SK-N-DZ (cell line): ENCODE data around the gene C5orf58.
A peak's percentile ranks its signal among the peaks of the same experiment; 100 is the strongest.
"Not testable (repeated sequence)": the region's sequence is repeated elsewhere in the genome, so short reads cannot be mapped to it uniquely, and the experiment has no call there.

ENCODE experiments used
- DNase-seq: peaks from one replicate; pipeline ENCODE4 v3.0.0-alpha.2; 2015; ENCODE audit warnings: low spot score

C5orf58 gene

DNA sequence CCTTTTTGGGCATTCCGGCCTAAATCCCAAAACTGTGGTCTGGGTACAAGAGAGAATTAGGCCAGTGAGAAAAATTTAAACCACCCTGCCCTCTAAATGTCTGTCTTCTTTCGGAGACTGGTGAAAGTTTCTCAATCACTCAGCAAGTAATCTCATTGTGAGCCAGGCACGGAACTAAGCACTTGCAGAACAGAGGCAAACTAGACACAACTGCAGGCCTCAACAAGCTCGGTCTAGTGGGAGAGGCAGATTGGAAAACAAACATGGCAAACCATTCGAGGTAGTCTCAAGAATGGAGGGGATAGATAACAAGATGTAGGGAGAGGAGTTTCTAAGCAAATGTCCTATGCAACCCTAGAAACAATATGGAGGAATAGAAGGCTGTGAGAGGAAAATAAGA is 8.9 kb upstream of the C5orf58 start:
- DNase-seq: no peak

DNA sequence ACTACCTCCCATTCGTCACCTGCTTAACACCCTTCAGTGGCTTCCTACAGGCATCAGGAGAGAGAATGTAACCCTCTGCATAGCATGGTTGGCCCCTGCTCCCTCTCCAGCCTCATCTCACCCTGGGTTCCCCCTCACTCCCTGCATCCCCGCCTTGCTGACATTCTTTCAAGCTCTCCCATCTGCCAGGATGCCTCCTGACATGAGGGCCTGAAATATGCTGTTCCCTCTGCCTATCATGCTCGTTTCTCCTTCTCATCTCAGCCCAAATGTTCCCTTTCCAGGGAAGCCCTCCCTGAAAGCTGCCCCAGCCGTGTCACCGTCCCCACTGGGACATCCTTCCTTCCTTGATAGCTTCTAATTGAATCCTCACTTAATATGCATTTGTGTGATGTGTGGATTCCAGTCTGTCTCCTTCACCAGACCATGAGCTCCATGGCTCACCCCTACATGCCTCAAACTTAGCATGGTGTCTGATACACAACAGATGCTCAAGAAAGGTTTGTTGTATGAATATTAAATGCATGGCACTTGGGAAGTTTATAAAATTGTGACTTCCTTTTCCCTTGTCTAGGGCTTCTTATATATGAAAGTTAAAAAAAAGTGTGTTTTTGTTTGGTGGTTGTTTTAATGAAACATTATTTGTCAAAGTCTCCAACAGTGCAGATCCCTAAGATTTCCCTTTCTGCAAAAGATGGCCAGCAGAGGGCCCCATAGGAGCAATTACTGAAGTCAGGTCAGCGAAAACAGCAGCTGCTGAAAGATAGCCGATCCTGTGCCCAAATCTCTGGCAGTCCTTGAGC is 7.3 kb upstream of the C5orf58 start:
- DNase-seq: peak; percentile 68

DNA sequence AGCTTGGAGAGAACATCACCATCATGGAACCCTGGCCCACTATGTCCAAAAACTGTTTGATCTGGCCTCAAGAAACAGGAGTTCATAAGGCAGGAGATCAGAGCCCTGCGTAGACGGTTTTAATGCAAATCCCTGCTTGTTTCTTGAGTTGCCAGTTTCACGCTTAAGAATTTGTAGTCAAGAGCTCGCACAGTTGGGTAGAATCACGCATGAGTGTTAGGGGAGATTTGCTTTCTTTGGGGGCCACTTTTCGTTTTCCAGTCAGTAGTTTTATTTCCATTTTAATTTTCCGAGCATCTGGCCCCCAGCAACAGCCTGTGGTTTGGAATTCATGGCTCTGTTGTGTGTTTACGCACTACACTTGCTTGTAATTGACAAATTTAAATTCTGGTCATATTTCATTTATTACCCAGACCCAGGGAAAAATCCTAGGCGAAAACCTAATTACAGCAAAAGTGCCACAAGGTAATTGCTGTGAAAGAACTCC is 6.6 kb upstream of the C5orf58 start:
- peak; percentile 3 for DNase-seq

DNA sequence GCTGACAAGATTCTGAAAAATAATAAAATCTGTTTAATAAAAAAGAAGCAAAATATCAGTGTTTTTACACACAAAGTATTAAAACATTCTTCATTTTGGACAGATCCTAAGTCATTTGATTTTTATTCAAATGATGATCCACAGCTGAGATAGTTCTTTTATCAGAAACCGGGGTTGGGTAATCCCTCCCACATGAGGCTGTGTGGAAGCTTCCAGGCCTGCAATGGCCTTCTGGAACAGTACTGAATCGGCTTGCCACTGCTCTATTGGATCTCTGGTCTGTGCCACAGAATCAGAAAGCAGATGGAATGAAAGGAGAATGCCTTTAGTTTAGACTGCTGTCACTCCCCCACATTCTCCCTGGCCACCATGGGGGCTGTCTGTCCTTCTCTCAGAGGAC is 6.1 kb upstream of the C5orf58 start:
- DNase-seq: peak; percentile 4

DNA sequence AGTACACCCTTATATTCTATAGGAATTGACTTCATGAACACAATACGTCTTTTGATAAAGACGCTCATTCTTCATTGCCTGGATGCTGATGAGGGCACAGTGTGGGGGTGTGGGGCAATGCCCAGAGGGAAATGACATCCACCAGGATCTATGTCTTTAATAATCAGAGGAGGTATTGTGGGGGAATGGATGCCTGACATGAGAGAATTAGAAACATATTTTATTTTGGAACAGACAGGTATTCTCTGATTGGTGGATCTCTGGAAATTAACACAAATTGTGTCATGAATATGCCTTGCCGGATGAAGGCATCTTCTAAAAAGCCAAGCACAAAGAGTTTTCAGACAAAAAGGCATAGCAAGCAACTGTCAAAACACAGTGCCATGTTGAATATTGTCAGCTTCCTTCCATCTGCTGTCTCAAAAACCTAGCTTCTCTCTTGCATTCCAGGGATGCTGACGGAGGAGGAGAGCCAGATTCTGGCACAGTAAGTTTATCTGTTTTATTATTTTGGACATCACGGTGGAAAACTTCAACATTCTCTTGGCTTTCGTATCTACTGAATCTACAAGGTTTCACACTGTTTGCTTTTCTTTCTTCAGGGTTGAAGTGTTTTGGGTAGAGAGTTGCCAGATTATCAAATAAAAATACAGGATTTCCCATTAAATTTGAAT is 3.9 kb upstream of the C5orf58 start:
- no peak for DNase-seq

DNA sequence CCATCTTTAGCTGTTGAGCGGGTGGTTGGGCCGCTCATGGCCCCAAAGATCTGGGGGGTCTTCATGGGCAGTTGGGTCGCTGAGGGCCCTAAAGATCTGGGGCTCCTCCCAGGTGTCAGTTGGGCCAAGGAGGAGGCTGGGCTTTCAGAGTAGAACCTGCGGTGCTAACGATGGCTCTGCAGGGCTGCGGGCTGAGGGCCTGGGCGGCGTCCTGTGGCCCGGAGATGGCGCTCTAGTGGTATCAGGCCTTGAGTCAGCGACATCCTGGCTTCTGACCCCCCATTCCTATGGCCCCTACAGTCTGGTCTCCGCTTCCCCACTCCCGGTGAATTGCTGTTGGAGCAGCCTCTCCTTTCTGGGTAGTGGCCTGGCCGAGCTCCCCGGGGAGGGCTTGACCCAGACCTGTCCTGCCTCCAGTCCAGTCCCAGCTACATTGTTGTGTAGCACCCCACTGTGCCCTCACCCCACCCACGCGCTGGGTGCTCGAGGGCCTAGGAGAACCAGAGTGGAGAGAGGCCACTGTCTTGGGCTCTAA is 640 bp downstream of the C5orf58 start:
- DNase-seq: no peak

DNA sequence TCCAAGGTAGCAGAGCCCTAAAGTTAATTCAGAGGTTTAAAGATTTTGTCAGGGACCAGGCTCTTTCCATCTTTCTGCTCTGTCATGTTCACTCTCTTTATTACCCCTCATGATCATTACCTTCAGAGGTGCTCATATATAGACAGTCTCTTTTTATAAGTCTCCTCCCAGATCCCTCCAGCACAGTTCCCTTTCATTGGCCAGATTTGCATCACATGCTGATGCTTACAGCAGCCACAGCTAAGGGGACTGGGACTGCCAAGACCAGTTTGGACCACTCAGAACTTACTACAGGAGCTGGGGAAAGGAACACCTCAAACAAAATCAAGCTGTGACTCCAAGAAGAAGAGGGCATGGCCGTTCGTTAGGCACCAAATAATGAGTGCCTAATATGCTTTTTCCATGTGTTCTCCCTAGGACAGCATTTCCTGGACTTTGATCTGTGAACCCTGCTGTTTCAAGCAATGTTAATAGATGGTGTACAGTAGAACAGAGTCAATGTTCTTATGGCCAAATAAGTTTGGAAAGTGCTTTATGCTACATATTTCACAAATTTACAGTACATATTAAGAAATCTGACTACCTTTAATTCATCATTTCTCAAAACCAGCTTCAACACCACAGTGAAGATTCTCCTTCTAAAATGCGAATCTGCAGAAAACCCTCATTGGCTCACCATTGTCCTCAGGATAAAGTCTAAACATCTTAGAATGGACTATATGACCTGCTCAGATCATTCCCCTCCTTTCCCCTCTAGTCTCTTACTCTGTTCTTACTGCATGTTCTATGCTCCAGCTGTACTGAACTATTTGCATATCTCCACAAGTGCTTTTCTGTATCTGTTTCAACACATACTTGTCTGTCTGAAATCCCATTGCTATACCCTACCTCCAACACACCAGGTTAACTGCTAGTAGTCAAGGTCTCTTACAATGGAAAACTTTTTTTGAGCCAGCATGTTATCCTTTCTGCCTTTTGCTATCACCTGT is 3.4 kb downstream of the C5orf58 start:
- no peak for DNase-seq

DNA sequence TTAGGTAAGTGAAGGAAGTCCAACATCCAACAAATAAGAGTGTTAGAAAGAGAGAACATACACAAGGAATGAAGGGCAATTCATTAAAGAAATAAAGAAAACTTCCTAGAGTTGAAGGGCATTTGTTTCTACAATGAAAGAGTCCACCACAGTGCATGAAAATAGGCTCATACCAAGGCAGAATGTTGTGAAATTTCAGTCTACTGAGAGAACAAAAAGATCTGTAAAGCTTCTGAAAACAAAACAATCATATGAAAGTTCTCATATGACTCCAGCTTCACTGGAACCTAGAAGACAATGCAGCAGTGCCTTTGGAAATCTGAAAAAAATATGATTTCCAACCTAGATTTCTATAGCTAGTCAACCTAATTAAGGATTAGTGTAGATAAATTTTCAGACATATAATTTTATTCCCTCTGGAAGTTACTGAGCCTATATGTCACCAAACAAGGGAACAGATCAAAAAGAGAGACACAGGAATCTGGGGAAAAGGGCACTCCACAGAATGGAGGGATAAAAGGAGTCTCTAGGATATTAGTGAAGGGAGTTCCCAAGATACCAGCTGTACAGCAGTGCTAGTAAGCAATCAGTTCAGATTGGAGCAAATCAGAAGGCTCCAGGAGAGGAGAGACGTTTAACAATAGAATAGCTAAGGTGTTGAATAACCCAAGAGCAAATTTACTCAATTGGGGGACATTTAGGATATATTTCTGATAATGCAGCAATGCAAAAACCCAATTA is 5.8 kb downstream of the C5orf58 start:
- DNase-seq: no peak

DNA sequence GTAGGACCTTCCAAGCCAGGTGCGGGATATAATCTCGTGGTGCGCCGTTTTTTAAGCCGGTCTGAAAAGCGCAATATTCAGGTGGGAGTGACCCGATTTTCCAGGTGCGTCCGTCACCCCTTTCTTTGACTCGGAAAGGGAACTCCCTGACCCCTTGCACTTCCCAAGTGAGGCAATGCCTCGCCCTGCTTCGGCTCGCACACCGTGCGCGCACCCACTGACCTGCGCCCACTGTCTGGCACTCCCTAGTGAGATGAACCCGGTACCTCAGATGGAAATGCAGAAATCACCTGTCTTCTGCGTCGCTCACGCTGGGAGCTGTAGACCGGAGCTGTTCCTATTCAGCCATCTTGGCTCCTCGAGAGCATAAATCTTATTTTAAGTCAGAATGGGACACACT is 12.7 kb downstream of the C5orf58 start:
- not testable (repeated sequence) for DNase-seq

DNA sequence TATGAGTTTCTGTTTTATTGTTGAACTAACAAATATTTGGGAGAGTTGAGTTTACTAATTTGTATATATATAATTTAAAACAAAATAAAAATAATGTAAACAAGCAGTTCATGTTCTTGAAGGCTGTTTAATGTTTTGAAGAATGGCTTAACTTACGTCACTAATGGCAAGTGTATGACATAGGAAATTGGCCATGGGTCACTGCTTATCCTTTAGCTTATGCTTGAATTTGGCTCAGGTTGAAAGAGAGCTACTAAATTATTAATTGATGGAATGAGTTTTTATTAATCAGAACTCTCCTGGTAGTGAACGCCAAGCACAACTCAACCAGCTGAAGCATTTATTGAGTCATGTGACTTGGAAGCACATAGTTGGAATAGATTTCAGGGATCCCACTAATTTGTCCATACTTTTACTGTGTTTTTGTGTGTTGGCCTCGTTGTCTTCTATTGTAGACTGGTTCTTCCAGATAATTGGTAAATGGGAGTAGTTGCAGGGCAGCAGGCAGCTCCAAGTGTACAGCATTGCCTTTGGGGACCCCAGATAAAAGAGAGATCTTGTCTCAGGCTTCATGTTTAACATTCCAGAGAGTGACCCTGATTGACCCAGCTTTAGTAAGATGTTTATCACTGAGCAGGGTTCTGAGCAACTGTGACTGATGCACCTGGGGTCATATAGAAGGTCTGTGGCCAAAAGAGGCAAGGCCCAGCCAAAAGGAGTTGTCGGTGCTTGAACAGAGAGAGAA is 13.5 kb downstream of the C5orf58 start:
- no peak for DNase-seq

DNA sequence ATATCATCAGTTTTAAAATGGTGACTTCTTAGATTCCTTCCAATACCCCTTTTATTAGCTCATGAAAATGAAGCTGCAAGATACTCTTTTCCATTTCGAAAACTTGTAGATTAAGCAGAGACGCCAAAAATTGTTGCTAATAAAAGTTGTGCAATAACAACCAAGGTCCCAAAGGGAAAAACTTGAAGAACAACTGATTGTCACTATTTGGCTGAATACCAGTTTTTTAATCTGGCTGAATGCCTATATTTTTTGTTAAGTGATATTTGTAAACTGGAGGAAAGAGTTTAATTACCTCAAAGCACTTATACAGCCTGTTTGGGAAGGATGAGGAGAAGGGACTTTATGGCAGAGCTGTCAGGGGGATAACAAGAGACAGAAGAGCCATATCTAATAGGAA is 14.6 kb downstream of the C5orf58 start:
- no peak for DNase-seq

DNA sequence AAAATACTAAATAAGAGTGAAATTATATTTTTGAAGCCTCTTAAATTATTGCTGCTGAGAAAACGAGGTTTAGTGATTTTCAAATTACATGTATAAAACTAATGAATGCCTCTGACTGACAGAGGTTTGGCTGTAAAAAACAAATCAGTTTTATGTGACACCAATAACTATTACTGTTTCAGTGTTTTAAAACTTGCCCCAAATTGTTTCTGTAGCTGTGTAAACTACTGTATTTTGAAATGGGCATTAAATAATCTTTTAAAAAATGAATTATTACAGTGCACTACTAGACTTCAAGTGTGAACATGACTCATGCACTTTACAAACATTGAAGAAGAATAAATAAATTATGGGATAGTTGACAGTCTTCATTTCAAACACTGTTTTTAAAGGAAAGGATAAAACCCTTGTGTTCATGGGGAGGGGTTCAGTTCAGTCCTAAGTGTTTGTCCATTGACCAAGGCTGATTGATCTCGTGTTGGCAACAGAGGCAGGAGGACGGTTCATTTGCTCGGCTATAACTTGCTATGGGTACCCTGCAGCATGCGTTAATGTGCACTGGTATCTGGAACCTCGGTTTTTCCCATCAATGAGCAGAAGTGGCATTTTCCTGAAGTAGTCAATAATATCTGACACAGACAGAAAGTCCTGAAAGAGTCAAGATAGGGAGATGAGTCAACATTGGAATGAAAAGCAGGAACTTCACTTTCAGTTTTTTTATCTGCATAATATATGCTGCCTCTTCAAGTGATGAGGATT is 15.6 kb downstream of the C5orf58 start:
- DNase-seq: no peak

DNA sequence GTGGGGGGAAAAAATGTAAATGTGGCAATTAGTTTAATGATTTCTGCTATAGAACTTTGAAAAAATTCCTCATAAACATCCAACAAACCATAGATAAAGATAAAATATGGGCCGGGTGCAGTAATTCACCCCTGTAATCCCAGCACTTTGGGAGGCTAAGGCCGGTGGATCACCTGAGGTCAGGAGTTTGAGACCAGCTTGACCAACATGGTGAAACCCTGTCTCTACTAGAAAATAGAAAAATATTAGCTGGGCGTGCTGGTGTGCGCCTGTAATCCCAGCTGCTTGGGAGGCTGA is 16.1 kb downstream of the C5orf58 start:
- not testable (repeated sequence) for DNase-seq

DNA sequence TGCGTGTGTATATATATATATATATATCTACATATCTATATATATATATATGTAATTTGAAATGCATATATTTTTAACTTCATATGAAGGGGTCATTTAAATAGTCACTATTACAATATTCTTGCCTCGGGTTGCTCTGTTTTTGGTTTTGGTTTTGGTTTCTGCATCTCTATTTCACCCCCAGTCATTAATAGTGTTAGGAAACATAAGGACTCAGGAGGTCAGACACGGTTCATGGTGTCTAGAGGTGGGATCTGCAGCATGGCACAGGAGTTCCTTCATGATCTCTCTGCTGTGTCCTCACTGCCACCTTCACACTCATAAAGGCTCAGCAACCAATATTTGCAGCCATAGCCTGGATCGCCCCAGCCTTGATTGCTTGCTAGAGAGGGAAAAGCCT is 16.6 kb downstream of the C5orf58 start:
- DNase-seq: no peak

DNA sequence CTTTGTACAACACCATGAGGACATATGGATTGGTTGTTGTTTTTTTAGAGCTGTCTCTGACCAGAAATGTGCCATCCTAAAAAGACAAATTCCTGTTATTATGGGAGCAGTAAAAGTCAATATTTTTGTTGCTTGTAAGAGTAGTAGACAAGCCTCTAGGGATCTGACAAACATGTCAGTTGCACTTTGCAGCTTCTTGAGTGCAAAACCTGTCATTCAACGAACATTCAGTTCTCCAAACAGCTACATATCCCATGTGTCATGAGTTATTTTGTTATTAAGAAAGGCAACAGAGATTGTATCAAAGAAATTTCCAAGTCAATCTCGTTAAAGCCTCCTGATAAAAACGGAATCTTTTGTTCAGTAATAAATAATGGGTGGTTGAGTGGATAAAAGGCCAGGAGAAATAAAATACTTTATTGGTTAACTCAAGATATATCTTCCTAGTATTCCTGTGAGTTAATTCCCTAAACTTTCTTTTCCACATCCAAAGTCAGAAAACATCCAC is 18.1 kb downstream of the C5orf58 start:
- no peak for DNase-seq

DNA sequence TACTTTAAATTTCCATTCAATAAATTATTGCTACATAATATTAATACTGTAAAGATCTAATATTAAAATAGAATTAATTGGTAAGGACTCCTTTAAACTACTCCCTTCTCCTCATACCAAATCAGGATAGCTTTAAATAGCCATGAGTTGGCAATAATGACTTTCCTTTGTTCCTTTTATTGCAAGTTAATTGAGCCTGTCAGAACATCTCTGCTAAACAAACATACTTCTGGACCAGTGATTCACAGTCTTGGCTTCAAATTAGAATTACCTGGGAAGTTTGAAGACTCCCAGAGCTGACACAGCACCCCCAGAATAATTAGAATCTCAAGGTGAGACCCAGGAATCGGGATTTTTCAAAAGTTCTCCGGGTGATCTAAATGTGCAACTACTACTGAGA is 18.7 kb downstream of the C5orf58 start:
- no peak for DNase-seq

DNA sequence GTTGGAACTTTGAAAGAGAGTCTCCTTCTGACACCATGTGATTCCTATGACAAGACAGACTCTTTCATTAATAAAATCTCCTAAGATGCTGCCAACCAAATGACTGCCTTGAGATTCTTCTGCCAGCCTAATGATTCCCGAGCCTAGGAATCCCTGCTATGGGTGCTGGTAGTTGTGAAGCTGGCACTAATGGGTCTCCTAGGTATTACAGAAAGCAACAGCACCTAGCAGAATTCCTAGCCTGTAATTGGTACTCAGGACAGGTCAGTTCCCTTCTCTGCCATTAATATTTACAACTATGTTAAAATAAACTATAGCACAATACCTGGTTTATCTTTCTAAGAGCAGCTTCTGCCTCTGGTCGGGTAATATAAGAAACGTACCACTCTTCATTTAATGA is 19.3 kb downstream of the C5orf58 start:
- DNase-seq: no peak

DNA sequence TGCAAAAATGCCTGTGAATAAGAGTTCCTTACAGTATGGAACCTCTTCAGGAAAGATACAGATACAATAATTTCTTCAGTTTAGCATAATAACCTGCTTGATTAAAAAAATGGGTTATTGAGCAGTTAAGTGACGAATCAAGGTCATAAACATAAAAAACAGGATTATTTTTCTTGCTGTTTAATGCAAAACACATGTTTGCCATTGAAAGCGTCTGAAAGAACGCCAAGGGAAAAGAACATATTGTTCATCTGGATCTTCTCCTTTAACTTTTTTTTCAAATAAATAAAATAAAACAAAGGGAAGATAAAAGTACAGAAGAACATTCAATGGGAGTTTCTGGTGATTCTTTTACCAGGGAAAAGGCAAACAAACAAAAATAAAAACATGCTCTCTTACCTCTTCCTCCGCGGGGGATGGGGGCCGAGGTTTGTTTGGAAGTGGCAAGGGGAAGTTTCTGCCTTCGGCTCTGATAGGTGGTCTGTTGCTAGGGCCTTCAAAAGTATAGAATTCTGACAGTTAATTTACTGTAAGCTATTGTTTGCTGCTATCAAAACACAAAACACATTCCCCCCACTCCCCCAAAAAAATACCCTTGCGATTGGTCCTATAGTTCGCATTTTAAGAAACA is 20.1 kb downstream of the C5orf58 start:
- DNase-seq: no peak

DNA sequence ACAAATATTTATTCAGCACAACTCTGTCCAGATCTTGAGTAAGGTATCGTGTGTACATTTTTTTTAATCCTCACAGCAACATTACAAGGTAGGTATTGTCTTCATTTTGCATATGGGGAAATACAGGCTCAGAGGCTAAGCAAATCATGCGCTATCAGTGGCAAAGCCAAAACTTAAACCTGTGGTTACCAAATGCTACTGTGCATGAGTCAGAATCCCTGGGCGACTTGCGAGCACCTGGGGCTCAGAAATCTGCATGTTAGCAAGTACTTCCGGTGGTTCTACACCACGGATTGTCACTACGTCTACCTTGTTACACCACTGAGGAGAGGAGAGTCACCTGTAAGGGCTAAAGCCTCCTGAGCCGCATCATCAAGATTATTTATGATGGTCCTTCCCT is 21.3 kb downstream of the C5orf58 start:
- DNase-seq: no peak
